HG03460 (cell line): Measurements from ENCODE around the gene CHSY1.
A peak's percentile ranks its signal among the peaks of the same experiment; 100 is the strongest.

ENCODE experiments used
- ATAC-seq: cut with Tn5 transposase; IDR thresholded peaks from one replicate; pipeline ENCODE4 v1.9.1; 2021; ENCODE audit not compliant: unreplicated experiment

Gene CHSY1

DNA sequence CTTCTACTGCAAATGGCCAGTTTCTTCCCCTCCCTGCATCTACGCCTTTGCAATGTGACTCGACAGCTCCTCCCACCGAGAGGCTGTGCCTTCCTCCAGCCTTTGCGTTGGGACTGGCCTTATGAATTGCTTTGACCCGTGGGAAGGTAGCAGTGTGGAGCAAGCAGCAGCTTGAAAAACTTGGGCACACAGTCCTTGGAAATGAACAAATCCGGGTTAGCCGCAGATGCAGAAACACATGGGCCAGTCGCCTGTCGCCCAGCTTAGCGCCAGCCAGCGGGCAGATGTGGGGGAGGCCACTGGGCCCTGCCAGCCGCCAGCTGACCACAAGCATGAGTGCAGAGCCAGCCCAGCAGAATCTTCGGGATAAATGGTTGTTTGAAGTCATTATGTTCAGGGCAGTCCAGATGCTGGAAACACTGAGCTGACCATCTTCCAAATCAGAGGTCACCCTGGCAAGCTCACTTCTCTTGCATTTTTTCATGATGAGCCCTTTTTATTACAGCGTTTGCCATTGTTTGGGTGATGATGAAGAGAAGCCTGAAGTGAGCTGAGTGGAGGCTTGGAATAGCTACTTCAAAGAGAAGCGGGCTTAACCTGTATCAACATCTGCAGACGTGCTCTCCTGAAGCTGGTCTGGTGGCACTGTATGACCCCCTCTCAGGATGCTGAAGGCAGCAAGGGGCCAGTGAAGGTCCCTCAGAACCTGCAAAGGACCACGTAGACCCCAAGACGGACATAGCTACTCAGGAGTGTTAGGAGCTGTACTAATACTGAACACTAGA, 15.7 kb upstream of the CHSY1 start:
- no peak for ATAC-seq

DNA sequence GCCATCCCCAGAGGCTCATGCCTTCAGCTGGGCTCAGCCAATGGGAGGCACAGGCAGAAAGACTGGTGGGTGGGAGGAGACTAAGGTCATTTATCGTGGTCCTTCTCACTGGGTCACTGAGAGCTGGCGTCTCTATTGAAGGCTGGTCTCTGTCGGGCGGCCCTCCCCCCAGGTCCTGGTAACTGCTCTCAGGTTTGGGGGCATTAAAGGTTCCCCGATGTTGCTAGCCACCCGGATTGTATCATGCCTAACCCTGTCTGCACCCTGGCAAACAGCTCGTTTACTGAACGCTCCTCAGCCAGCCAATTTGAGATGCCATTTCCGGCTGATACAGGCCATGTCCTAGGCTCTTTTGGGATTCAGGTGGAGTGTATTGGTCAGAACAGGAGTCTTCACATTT, 14.9 kb upstream of the CHSY1 start:
- no peak for ATAC-seq

DNA sequence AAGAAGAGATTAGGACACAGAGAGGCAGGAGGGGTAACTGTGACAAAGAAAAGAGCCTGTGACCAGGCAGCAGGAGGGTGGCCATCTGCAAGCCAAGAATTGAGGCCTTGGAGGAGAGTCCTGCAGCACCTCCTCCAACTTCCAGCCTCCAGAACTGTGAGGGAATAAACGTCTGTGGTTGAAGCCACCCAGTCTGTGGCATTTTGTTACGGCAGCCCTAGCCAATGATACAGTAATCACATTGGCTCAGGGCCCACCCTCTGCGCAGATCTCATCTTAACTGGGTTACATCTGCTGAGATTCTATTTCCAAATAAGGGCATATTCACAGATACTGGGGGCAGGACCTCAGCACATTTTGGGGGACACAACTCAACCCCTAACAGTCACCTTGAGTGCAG, 14.2 kb upstream of the CHSY1 start:
- no peak for ATAC-seq

GRCh38 chr15:101264911-101265641, 13.2 kb upstream of the CHSY1 start:
- peak; percentile 59 for ATAC-seq

DNA sequence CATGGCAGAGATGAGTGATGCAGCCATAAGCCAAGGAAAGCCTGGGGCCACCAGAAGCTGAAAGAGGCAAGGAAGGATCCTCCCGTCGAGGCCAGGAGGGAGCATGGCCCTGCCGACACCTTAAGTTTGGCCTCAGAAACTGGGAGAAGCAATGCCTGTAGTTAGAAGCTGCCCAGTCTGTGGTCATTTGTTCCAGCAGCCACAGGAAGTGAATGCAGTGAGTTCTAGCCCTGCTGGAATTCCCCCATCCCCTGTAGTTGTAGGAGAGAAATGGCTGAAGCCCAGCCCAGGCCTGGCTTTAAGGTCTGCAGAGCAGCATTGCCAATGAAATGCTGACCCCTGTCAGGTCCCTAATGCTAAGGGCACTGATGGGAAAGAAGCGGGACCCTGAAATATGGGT, 12.2 kb upstream of the CHSY1 start:
- ATAC-seq: no peak

GRCh38 chr15:101262551-101262950, 10.7 kb upstream of the CHSY1 start:
- ATAC-seq: no peak

- ATAC-seq: no peak
Measured at GRCh38 chr15:101258238-101259144, 6.6 kb upstream of the CHSY1 start.

- ATAC-seq: no peak
Measured at GRCh38 chr15:101256757-101257156, 4.9 kb upstream of the CHSY1 start.

GRCh38 chr15:101255615-101256241, 3.9 kb upstream of the CHSY1 start:
- no peak for ATAC-seq

DNA sequence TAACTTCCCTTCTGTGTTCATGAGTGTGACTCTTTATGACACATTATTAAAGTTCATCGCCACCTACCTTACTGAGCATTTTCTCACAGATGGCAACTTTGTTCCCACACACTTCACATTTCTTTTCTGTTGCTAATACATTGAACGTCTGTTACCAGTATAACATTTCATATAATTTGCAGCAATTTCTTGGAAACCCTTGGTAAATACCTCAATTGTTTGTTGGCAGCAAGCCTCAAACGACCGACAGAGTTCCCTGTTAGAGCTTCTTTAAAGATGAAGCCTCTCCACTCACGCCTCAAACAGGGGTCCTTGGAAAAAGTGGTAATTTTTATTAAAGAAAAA, 3.2 kb upstream of the CHSY1 start:
- ATAC-seq: no peak

GRCh38 chr15:101254157-101255050, 2.6 kb upstream of the CHSY1 start:
- ATAC-seq: no peak

DNA sequence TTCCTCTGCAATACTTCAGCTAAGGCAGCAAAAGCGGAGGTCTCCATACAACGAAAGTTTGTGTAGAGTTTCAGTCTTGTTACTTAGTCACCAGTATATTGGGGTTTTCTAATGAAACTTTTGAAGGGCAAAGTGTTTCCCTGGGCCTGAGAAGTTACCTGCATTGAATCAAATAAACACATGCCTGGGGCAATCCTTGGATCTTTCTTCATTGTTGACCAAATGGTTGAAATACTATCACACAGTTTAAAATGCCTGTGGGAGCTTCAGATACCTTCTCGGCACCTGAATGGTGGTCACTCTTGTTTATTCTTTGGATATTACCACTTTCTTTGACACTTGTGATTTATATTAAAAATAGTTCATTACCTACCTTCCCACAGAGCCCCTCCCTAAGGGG, 988 bp upstream of the CHSY1 start:
- peak; percentile 11 for ATAC-seq

GRCh38 chr15:101250873-101251829, 697 bp downstream of the CHSY1 start:
- ATAC-seq: peak; percentile 20

GRCh38 chr15:101250341-101250831, 1.5 kb downstream of the CHSY1 start:
- ATAC-seq: no peak

DNA sequence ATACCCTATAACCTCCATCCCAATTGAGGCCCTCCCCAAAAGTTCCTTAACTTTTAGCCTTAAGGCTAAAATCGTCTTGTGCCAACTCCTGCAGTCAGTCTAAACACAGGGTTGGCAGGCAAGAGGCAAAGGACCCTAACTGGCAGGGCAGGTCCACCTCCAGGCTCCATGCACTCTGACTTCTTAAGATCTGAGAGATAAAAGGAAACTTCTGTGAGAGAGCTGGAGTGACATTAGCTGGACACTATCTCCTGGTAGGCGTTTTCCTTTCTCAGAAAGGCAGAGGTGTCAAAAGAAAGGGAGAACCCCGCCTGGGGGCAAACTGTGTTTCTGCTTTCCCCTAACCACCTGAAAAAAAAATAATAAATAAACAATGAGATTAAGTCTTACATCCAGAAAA, 3.6 kb downstream of the CHSY1 start:
- ATAC-seq: no peak

DNA sequence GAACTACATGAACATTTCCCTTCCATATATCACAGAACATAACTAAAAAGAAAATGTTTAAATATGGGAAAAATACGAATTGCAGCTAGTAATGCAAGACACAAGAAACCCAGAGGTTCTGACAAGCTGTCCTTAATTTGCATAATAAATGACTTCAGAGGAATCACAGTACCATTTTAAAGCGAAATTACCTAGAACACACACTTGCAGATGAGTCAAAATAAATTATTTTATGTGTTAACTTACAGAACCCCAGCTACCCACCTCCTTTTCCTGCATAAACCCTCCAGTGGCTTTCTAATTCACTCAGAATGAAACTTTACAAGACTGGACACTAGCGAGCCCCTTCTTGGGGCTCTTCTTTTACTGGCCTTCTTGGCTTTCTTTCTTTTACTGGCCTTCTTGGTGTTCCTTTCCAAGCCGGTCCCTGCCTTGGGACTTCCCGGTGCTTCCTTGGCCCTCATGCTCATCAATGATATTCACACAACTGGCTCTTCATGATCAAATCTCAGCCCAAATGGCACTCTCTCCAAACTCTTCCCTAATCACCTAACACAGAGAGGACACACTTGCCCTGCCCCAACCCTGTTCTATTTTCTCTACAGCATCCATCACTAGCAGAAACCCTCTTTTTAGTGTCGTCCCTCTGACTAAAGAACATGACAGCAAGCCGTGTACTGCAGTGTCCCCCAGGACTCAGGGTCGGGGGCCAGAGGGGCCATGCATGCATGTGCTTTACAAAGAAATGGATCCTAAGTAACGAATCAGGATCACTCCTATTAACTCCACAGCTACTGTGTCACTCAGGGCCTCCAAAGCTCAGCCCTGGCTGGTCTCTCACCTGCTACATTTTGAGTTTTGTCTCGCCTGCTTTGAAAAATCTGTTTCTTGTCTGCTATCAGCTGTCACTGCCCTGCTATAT, 4.8 kb downstream of the CHSY1 start:
- ATAC-seq: no peak

DNA sequence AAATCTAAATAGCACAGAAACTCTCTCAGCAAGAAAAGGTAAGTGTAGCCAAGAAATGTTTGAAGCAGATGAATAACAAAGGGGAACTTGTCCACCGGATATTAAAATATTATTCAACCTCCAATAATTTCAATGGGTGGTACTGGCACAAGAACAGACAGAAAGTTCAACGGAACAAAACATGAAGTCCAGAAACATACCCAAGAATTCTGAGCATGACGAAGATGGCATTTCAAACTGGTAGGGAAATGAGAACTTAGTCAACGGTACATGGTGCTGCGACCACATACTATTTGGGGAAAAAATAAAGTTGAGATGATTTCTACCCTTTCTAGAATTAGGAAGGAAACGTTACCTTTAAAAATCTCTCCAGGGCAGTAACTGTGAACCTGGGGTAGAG, 5.5 kb downstream of the CHSY1 start:
- ATAC-seq: no peak
